CD8-positive, alpha-beta memory T cell (primary cell): Measurements from ENCODE around the gene KRTAP16-1. TPM values are rescaled to one million over a fixed set of nuclear protein-coding genes. Genes with fewer than 3 reads are reported as not detected.
"Not testable (repeated sequence)": the region's sequence is repeated elsewhere in the genome, so short reads cannot be mapped to it uniquely, and the experiment has no call there.

Experiments used
- CTCF ChIA-PET: fragments of 350-600 bp; sonication (Branson Sonifier 250); formaldehyde crosslinking; loops from one replicate; lab custom pipeline; 2021; ENCODE audit warnings: antibody characterized with exemption; lab: Charles Lee
- POLR2A ChIA-PET: fragments of 350-600 bp; sonication (Branson Sonifier 250); formaldehyde crosslinking; loops from one replicate; lab custom pipeline; 2021; ENCODE audit warnings: antibody characterized with exemption; lab: Charles Lee
- DNase-seq, 5 donors: peaks; one replicate each; pipeline versions ENCODE4 v3.0.0 to v3.0.0-alpha.2; 2020 to 2022; ENCODE audit warnings: mixed read lengths in 1 of 5
- H3K27ac ChIP-seq: one replicate; pipeline ENCODE4 v1.7.0; 2013; ENCODE audit warnings: low read depth, mild to moderate bottlenecking, low read length, moderate library complexity
- H3K27me3 ChIP-seq: 2 replicates; pipeline ENCODE4 v1.7.0; 2013; ENCODE audit warnings: low read length, mild to moderate bottlenecking; ENCODE audit not compliant: insufficient read depth, poor library complexity, severe bottlenecking
- H3K36me3 ChIP-seq: 2 replicates; pipeline ENCODE4 v1.7.0; 2013; ENCODE audit warnings: mild to moderate bottlenecking, low read length, moderate library complexity; ENCODE audit not compliant: insufficient read depth
- H3K4me1 ChIP-seq: 2 replicates; pipeline ENCODE4 v1.7.0; 2013; ENCODE audit warnings: mild to moderate bottlenecking, low read length, moderate library complexity; ENCODE audit not compliant: insufficient read depth
- H3K4me3 ChIP-seq: 2 replicates; pipeline ENCODE4 v1.7.0; 2013; ENCODE audit warnings: mild to moderate bottlenecking, low read length
- H3K9me3 ChIP-seq: 2 replicates; pipeline ENCODE4 v1.7.0; 2013; ENCODE audit warnings: mild to moderate bottlenecking, low read length
- H3K27ac Mint-ChIP-seq, 8 donors: one replicate each; pipeline ENCODE4 v1.8.0; 2020 to 2021; ENCODE audit warnings: mixed read lengths in 8 of 8, mild to moderate bottlenecking in 6 of 8, inconsistent platforms in 3 of 8, moderate library complexity in 3 of 8
- H3K27me3 Mint-ChIP-seq, 2 donors: one replicate each; pipeline ENCODE4 v1.8.0; 2020 to 2021; ENCODE audit warnings: mixed read lengths in 2 of 2, mild to moderate bottlenecking in 1 of 2, moderate library complexity in 1 of 2
- H3K36me3 Mint-ChIP-seq, 3 donors: one replicate each; pipeline ENCODE4 v1.8.0; 2020 to 2021; ENCODE audit warnings: mixed read lengths in 3 of 3, inconsistent platforms in 1 of 3, mild to moderate bottlenecking in 1 of 3
- H3K4me1 Mint-ChIP-seq, 3 donors: one replicate each; pipeline ENCODE4 v1.8.0; 2020 to 2021; ENCODE audit warnings: mixed read lengths in 3 of 3, inconsistent platforms in 1 of 3, mild to moderate bottlenecking in 1 of 3
- H3K4me3 Mint-ChIP-seq, 7 donors: one replicate each; pipeline ENCODE4 v1.8.0; 2020 to 2021; ENCODE audit warnings: mixed read lengths in 7 of 7, mild to moderate bottlenecking in 6 of 7, moderate library complexity in 4 of 7, inconsistent platforms in 2 of 7
- H3K9me3 Mint-ChIP-seq, 5 donors: one replicate each; pipeline ENCODE4 v1.8.0; 2020 to 2022; ENCODE audit warnings: mixed read lengths in 5 of 5, mild to moderate bottlenecking in 3 of 5, moderate library complexity in 2 of 5, inconsistent platforms in 1 of 5
- polyA plus RNA-seq: library from polyadenylated mRNA; unstranded; fragments of 300-500 nt; fragmentation: Illumina TruSeq; gene quantifications from one replicate; pipeline ENCODE4 v1.2.3, GENCODE V29; 2021
- total RNA-seq, 2 experiments: library from RNA; stranded (reverse); gene quantifications; one replicate each; pipeline ENCODE4 v1.2.3, GENCODE V29; 2021

The KRTAP16-1 gene
- total RNA-seq (not detected), polyA plus RNA-seq (0.58 TPM)

GRCh38 chr17:41308918-41309359 lies at the start of gene KRTAP16-1:
TSS of gene KRTAP16-1 (minus strand) at chr17:41309309. CDS start at chr17:41309253, 56 bp downstream.
- H3K27ac Mint-ChIP-seq = peak within 1 kb of the TSS; percentile 95 to 100 (median 98)
- Histone ChIP-seq H3K4me3 (peak within 1 kb of the TSS; percentile 35), H3K9me3 (no peaks in the 10 kb centered on the region), H3K4me1 (peaks cover 48% of the 10 kb centered on the region), H3K36me3 (no peaks in the 10 kb centered on the region), H3K27ac (peak within 1 kb of the TSS; percentile 55), H3K27me3 (no peaks in the 10 kb centered on the region)
- CTCF ChIA-PET = interaction anchor here (1.0 to 1.9 kb wide), 9 partner anchors 9 to 399 kb away, joined by 3 to 28 read pairs (median 4); no protein-coding TSS in a partner anchor
- H3K27me3 Mint-ChIP-seq = peaks cover 0 to 2% of the 10 kb centered on the region in 2 donors
- POLR2A ChIA-PET = interaction anchor here (1.0 to 2.1 kb wide), 5 partner anchors 14 to 490 kb away, joined by 3 to 11 read pairs (median 5); partner anchors contain the start of gene EIF1
- peaks cover 0 to 4% (median 3%) of the 10 kb centered on the region in 3 donors for H3K36me3 Mint-ChIP-seq
- peak within 1 kb of the TSS; percentile 66 to 86 (median 71) for H3K4me3 Mint-ChIP-seq
- peaks cover 52 to 66% (median 58%) of the 10 kb centered on the region in 3 donors for H3K4me1 Mint-ChIP-seq
- DNase-seq = peak in 4 of 5 donors; percentile 42 to 82 (median 60)
- H3K9me3 Mint-ChIP-seq = no peaks in the 10 kb centered on the region

GRCh38 chr17:41354536-41354935 lies 45.4 kb upstream of the KRTAP16-1 start:
- peaks cover 0 to 4% (median 0%) of the 10 kb centered on the region in 5 donors for H3K9me3 Mint-ChIP-seq
- no peak for DNase-seq
- peaks cover 0 to 20% (median 2%) of the 10 kb centered on the region in 3 donors for H3K36me3 Mint-ChIP-seq
- POLR2A ChIA-PET = no interaction called here
- Histone ChIP-seq H3K9me3 (no peaks in the 10 kb centered on the region), H3K27ac (no peak overlapping the region), H3K4me3 (no peak overlapping the region), H3K27me3 (no peaks in the 10 kb centered on the region), H3K36me3 (no peaks in the 10 kb centered on the region), H3K4me1 (peaks cover 14% of the 10 kb centered on the region)
- H3K27me3 Mint-ChIP-seq = peaks cover 10 to 23% of the 10 kb centered on the region in 2 donors
- CTCF ChIA-PET = no interaction called here
- peaks cover 13 to 14% (median 13%) of the 10 kb centered on the region in 3 donors for H3K4me1 Mint-ChIP-seq
- no peak overlapping the region for H3K27ac Mint-ChIP-seq
- H3K4me3 Mint-ChIP-seq = no peak overlapping the region

GRCh38 chr17:41352597-41353366 lies 43.7 kb upstream of the KRTAP16-1 start:
- H3K27ac ChIP-seq = no peak overlapping the region
- H3K27me3 ChIP-seq = no peaks in the 10 kb centered on the region
- H3K9me3 ChIP-seq = no peaks in the 10 kb centered on the region
- peak overlapping the region in 1 of 8 donors; percentile 30 for H3K27ac Mint-ChIP-seq
- H3K4me1 ChIP-seq = peaks cover 14% of the 10 kb centered on the region
- H3K36me3 ChIP-seq = no peaks in the 10 kb centered on the region
- H3K27me3 Mint-ChIP-seq = peaks cover 10 to 23% of the 10 kb centered on the region in 2 donors
- H3K4me1 Mint-ChIP-seq = peaks cover 14 to 16% (median 14%) of the 10 kb centered on the region in 3 donors
- CTCF ChIA-PET = interaction anchor here (1.5 kb wide), 1 partner anchor 44 kb away, joined by 3 read pairs; no protein-coding TSS in a partner anchor
- H3K4me3 ChIP-seq = no peak overlapping the region
- DNase-seq = no peak
- POLR2A ChIA-PET = no interaction called here
- peaks cover 0 to 4% (median 0%) of the 10 kb centered on the region in 5 donors for H3K9me3 Mint-ChIP-seq
- no peak overlapping the region for H3K4me3 Mint-ChIP-seq
- H3K36me3 Mint-ChIP-seq = peaks cover 0 to 20% (median 2%) of the 10 kb centered on the region in 3 donors

- H3K27me3 ChIP-seq = no peaks in the 10 kb centered on the region
- CTCF ChIA-PET = interaction anchor here (1.5 to 1.7 kb wide), 2 partner anchors 11 to 43 kb away, joined by 3 to 4 read pairs; no protein-coding TSS in a partner anchor
- H3K9me3 Mint-ChIP-seq = peaks cover 0 to under 1% (median 0%) of the 10 kb centered on the region in 5 donors
Measured at GRCh38 chr17:41351177-41351576, 42.1 kb upstream of the KRTAP16-1 start.

GRCh38 chr17:41350381-41350878 lies 41.3 kb upstream of the KRTAP16-1 start, which contains the start of gene KRT33A:
TSS of gene KRT33A (minus strand) at chr17:41350828. CDS start at chr17:41350767, 61 bp downstream.
- POLR2A ChIA-PET, H3K4me3 Mint-ChIP-seq, H3K27ac ChIP-seq, H3K4me3 ChIP-seq, H3K9me3 Mint-ChIP-seq, H3K9me3 ChIP-seq, H3K36me3 ChIP-seq, DNase-seq, H3K36me3 Mint-ChIP-seq, H3K27me3 ChIP-seq: not testable (repeated sequence)
- H3K4me1 Mint-ChIP-seq = peaks cover 14 to 22% (median 15%) of the 10 kb centered on the region in 3 donors
- peaks cover 6 to 17% of the 10 kb centered on the region in 2 donors for H3K27me3 Mint-ChIP-seq
- H3K4me1 ChIP-seq = peaks cover 14% of the 10 kb centered on the region
- CTCF ChIA-PET = interaction anchor here (1.6 to 1.7 kb wide), 2 partner anchors 11 to 313 kb away, joined by 3 to 4 read pairs; no protein-coding TSS in a partner anchor
- H3K27ac Mint-ChIP-seq = peak within 1 kb of the TSS in 1 of 8 donors; percentile 48

More at GRCh38 chr17:41351177-41351576, 42.1 kb upstream of the KRTAP16-1 start:
- H3K4me3 ChIP-seq = no peak overlapping the region
- H3K27ac ChIP-seq = no peak overlapping the region
- Mint-ChIP-seq H3K27ac (no peak overlapping the region), H3K4me3 (no peak overlapping the region), H3K36me3 (peaks cover 0 to 13% (median 2%) of the 10 kb centered on the region in 3 donors), H3K4me1 (peaks cover 14 to 18% (median 15%) of the 10 kb centered on the region in 3 donors), H3K27me3 (peaks cover 9 to 19% of the 10 kb centered on the region in 2 donors)
- no peaks in the 10 kb centered on the region for H3K36me3 ChIP-seq
- no peaks in the 10 kb centered on the region for H3K9me3 ChIP-seq
- POLR2A ChIA-PET = no interaction called here
- H3K4me1 ChIP-seq = peaks cover 14% of the 10 kb centered on the region
- no peak for DNase-seq

- Mint-ChIP-seq H3K4me3 (no peak overlapping the region), H3K27me3 (peaks cover 6 to 7% of the 10 kb centered on the region in 2 donors), H3K4me1 (peaks cover 20 to 34% (median 22%) of the 10 kb centered on the region in 3 donors), H3K27ac (peak overlapping the region in 2 of 8 donors; percentile 24 to 35), H3K36me3 (peaks cover 2 to 16% (median 3%) of the 10 kb centered on the region in 3 donors), H3K9me3 (peaks cover 4 to 7% (median 5%) of the 10 kb centered on the region in 5 donors)
- H3K36me3 ChIP-seq = no peaks in the 10 kb centered on the region
- H3K27me3 ChIP-seq = no peaks in the 10 kb centered on the region
- H3K9me3 ChIP-seq = no peaks in the 10 kb centered on the region
- H3K27ac ChIP-seq = no peak overlapping the region
- H3K4me1 ChIP-seq = peaks cover 14% of the 10 kb centered on the region
- ChIA-PET POLR2A (no interaction called here), CTCF (interaction anchor here (0.7 to 1.5 kb wide), 8 partner anchors 8 to 314 kb away, joined by 3 to 5 read pairs (median 4); no protein-coding TSS in a partner anchor)
- no peak overlapping the region for H3K4me3 ChIP-seq
- DNase-seq = no peak
Measured at GRCh38 chr17:41347869-41348760, 39.0 kb upstream of the KRTAP16-1 start.

GRCh38 chr17:41346421-41346820 lies 37.3 kb upstream of the KRTAP16-1 start:
- not testable (repeated sequence) for H3K27me3 ChIP-seq, H3K27ac ChIP-seq, DNase-seq, H3K36me3 ChIP-seq, H3K27ac Mint-ChIP-seq, H3K4me3 ChIP-seq, H3K27me3 Mint-ChIP-seq, H3K9me3 ChIP-seq
- Mint-ChIP-seq H3K4me1 (peaks cover 25 to 40% (median 27%) of the 10 kb centered on the region in 3 donors), H3K4me3 (peak overlapping the region in 1 of 7 donors; percentile 13), H3K36me3 (peaks cover 3 to 24% (median 5%) of the 10 kb centered on the region in 3 donors), H3K9me3 (peaks cover 10 to 24% (median 16%) of the 10 kb centered on the region in 5 donors)
- POLR2A ChIA-PET = interaction anchor here (0.6 kb wide), 1 partner anchor 156 kb away, joined by 3 read pairs; no protein-coding TSS in a partner anchor
- CTCF ChIA-PET = interaction anchor here (0.7 kb wide), 1 partner anchor 24 kb away, joined by 3 read pairs; no protein-coding TSS in a partner anchor
- peaks cover 20% of the 10 kb centered on the region for H3K4me1 ChIP-seq
